HG03175 (cell line): Measurements from ENCODE around the gene VTN.

Experiments used
- ATAC-seq: cut with Tn5 transposase; IDR thresholded peaks from one replicate; pipeline ENCODE4 v1.9.1; 2021; ENCODE audit warnings: mild to moderate bottlenecking, moderate library complexity; ENCODE audit not compliant: unreplicated experiment

The VTN gene, protein sequence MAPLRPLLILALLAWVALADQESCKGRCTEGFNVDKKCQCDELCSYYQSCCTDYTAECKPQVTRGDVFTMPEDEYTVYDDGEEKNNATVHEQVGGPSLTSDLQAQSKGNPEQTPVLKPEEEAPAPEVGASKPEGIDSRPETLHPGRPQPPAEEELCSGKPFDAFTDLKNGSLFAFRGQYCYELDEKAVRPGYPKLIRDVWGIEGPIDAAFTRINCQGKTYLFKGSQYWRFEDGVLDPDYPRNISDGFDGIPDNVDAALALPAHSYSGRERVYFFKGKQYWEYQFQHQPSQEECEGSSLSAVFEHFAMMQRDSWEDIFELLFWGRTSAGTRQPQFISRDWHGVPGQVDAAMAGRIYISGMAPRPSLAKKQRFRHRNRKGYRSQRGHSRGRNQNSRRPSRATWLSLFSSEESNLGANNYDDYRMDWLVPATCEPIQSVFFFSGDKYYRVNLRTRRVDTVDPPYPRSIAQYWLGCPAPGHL

DNA sequence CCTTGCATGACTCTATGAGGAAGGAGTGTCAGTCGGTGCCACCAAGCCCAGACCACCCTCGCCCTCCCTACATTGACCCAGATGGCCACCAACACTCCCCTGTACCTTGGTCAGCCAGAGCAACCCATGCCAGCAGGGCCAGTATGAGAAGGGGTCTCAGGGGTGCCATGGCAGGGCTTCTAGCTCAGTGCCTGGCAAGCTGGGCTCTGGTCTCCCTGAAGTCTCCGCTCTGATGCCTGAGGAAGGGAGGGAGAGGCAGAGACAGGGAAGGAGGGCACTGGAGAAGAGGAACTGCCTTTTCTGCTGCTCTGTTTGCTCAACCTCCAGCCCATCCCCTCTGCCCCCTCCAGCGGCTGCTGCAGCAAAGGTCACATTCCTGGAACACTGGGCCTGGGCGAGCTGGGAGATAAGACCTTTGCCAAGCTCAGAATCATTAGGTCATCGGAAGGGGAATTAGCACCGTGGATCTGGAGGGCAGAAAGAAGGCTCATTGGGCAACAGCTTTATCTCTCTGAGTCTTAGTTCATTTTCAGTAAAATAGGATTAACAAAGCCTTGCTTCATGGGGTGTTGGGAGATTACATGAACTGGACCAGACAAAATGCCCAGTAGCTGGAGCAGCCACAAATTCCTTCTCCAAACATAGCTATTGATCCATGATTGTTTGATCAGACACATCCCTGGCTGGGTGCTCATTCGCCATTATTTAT, at the start of gene VTN:
VTN (minus strand) TSS at position 273 of the 709 bp plus-strand sequence; CDS start at position 169, 104 bp downstream.
- ATAC-seq, result no peak

DNA sequence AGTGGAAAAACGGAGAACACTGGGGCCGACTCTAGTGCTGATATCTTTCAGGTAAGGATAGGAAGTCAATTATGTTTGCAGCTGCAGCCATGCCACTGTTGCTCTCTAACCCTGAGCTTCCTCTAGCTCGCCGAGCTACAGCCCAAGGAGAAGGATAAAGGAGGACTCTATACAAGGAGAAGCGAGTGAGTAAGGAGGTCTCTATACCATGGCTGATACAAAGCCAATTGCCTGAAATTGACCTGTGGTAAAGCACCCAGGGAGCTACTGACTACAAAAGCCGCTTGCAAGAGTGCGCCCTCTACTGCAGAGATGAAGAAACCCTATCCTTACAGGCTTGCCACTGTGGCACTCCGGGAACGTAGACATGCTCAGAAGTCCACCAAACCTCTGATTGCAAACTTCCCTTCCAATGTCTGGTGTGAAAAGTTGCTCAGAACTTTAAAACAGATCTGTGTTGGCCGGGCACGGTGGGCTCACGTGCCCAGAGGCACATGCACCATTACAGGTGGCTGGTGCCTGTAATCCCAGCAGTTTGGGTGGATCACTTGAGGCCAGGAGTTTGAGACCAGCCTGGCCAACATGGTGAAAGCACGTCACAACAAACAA, 46.7 kb upstream of the VTN start:
- peak; percentile 49 for ATAC-seq

DNA sequence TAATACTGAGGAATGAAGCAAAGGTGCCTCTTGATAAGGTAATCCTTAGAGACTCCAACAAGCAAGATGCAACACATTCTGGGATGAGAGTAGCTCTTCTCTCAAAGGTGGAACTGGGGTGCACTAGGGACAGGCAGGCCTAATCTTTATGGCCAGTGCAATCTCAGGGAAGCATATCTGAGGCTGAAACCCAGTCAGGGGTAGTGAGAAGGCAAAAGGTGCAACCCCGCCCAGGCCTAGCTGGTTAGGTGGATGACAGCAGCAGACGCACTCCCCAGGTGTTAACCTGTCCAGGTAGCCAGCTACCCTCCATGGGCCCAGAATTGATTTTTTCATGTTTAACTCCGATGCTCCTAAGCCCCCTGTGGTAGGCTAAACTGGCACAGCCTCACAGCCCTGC, 45.8 kb upstream of the VTN start:
- ATAC-seq, result no peak

DNA sequence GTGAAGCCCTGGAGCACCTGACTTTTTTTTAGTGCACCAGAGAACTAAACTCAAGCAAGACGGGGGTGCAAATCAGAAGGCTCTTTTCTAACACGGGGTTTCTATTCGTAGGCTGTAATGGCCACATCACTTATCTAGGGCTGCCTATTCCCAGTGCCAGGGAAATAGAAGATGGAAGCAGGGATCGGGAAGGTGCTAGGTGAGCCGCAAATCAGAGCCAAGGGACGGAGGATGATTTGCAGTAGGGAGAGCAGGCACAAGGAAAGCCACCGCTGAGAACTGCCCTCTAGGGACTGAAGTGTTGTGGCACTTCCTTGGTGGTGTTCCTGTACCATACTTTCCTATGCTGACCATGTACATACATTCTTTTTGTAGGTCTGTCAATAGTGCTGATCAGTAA, 43.7 kb upstream of the VTN start:
- ATAC-seq, result no peak

DNA sequence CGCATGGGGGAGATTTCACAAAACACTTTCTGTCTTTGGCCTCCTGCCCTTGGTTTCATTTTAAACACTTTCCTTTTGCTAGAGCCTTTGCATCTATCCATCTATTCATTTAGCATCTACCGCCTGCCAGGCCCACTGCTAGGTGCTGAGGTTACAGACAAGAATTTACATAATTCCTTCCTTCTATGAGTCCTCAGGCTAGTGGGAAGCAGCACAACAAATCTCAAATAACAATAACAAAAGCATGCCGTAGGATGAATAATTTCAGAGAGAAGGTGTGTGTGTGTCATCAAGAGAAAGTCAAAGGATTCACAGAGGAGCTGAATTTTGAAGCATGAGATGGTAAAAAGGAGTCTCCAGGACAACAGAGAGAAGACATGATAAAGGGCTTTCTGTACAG, 42.0 kb upstream of the VTN start:
- ATAC-seq, result no peak

DNA sequence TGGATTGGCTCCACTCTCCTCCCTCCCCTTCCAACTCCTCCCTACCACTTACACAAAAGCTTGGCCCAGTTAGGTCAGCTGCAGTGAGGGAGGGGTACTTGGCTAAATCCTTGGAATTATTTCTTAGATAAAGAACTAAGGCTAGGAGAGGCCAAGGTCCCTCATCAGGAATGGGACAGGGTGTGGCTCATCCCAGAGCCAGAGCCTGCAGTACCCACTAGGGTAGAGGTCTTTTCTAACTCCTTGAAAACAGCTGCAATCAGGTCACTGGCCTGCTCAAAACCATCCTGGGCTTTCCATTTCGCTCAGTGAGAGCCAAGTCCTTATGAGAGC, 37.8 kb upstream of the VTN start:
- ATAC-seq, result no peak

DNA sequence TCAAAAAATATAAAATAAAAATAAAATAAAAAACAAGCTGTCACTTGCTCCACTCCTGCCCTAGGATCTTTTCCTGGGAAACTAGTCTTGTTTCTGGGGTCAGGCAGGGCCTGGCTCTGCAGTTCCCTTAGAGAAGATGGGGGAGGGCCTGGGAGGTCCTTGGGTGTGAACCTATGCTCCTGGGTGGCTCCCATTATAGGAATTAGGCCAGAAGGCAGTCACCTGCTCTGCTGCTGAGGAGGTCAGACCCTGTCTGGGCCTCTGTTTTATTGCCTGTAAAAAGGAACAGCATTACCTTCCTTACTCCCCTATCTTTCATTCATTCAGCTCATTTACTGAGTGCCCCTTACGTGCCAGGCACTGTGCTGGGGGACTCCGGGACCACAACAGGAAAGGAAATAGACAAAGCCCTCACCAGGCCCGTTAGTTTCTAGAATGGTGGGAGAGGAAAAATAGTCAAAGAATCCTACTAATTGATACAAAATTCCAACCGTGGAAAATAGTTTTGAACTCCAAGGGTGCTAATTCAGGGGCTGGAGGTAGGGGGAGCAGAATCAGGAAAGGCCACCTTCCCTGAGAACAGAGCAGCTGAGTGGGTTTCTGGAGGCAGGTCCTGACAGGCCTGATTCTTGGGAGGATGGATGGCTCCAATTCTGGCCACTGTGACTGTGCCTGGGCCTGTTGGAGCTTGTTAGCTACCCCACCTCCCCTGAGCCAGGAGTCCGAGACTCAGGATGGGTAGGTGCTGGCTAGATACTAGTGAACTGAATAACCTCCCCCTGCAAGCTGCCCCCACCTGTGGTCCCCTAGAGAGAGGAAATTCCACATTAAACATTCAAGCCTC, 37.2 kb upstream of the VTN start:
- no peak for ATAC-seq

DNA sequence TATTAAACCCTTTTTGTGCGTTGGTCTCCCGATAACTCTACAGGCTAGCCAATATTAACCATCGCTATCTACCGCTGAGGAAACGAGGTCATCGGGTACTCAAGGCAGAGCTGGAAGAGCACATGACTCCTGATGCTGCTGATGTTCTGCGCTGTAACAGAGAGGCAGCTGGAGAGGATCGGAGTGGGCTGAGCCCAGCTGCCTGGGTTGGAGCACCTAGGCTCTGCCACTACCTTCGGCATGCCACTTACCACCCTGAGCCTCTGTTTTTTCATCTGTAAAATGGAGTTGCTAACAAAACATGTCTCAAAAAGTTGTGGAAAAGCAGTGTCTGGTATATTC, 36.3 kb upstream of the VTN start:
- ATAC-seq, result peak; percentile 10

DNA sequence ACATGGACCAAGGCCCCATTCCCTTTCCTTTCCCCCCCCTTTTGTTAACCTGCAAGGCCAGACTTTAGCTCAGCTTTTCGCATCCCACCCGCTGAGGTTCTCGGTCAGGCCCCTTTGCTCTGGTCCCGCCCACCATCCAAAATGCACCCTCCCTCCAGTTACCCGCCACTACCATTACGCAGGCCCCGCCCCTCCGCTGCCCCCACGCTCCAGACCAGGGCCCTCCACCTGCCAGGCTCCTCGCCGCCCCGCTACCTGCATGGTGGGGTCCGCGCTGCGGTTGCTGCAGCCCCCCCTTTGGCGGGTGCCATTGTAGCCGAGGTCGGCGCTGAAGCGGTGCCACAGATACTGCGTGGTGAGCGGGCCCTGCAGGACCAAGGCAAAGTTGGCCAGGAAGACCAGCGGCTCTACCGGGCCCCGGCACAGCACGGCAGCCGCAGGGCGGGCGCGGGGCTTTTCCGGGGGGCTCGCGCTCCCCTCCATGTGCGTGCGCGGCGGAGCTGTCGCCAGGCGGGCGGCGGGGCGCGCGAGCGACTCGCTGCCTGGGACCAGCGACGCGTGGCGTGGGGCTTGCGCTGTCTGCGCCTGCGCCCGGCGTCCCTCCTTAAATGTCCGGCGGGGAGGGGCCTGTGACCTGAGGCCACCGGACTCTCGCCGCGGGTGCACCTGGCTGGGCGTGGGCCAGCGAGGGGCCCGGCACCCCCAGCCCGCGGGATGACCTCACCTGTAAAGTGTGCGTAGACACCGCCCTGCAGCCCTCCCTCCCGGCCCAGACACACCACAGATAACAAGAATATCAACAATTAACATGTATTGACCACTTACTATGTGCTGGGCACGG, 35.7 kb upstream of the VTN start, which contains the start of gene SLC46A1:
SLC46A1 (minus strand) TSS at position 581 of the 841 bp plus-strand sequence; CDS start at position 483, 98 bp downstream.
- peak; percentile 65 for ATAC-seq

DNA sequence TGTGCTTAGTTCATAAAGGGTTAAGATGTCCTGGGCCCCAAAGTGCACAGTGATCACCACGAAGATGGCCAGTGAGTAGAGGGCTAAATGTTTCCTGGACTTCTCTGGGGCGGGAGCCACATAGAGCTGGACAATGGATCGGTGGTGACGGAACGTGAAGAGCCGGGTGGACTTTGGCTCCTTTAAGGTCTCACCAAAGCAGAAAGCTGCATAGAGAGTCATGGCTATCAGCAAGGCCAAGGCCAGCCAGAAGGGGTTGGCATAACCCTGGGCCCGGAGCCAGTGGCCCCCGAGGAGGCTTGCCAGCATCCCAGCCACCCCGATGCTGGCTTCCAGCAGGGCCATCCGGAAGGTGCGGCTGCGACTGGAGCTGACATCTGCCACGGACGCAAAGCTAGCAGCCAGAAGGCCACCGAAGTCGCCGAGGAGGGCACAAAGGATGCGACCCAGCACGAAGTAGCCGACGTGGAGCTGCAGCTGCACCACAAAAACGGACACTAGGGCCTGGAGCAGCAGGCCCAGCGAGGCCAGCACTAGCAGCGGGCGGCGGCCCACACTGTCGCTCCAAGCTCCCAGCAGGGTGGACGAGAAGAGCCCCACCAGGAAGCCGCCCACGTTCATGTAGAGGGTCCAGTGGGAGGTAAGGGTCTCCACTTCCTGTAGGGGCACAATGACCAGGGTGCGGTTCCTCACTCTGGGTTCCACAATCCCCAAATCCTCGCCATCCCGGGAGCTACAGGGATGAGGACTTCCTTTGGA, 34.9 kb upstream of the VTN start:
- ATAC-seq, result no peak

DNA sequence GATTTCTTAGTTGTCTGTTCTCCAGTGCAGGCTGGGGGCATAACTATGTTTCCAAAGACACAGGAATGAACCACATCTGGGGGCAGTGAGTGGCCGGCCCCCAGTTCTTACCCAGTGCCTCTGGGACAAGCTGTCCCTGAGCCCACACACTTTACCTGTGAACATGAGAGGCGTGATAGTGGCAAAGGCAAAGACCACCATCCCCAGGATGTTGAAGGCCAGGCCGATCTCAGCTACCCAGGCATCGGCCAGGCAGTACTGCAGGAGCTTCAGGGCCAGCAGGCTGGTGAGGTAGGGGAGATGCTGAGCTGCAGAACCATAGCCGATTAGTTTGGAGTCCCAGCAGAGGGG, 34.3 kb upstream of the VTN start:
- no peak for ATAC-seq

DNA sequence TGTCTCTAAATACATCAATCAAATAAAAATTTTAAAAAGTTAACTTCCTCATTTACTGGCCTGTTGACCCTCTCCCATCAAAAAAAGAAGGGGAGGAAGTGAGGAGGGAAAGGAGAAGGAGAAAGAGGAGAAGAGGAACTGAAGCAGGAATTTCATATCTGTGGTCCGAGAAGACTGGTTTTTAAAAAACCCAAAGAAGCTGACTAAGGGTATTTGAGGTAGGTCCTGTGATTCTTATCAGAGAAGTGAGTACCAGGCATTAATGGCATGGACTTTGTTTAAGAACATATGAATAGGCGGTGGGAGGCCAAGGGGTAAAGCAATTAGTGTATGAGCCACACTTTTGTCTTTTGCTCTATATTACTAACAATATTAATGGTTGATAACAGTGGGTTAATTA, 33.9 kb upstream of the VTN start:
- no peak for ATAC-seq

DNA sequence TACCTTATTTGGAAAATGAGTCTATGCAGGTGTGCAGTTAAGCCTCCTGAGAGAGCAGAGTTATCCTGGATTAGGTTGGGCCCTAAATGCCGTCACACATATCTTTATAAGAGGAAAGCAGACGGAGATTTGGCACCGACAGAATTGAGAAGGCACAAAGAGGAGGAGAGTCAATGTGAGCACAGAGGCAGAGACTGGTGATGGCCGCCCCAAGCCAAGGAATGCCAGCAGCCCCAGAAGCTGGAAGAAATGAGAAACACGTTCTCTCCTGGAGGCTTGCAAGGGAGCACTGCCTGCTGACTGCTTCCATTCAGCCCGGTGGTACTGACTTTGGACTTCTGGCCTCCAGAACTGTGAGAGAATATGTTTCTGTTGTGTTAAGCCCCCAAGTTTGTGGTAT, 32.7 kb upstream of the VTN start:
- no peak for ATAC-seq

DNA sequence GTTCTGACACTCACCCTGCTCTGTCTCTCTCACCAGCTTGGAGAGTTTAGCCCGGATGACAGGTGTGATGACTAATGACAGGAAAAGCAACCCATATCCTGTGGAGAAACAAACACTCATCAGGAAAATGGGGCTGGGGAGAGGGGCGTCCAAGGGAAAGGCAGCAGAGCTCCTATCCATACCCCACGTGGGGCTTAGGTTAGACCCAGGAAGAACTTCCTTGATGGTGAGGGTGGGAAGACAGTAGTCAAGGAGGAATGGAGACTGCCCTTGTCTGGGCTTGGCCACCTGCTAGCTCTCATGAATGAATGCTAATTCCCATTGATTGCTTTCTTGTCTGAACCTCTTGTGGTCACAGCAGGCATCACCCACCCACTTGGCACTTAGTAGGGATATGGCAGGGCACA, 32.1 kb upstream of the VTN start:
- ATAC-seq, result no peak

DNA sequence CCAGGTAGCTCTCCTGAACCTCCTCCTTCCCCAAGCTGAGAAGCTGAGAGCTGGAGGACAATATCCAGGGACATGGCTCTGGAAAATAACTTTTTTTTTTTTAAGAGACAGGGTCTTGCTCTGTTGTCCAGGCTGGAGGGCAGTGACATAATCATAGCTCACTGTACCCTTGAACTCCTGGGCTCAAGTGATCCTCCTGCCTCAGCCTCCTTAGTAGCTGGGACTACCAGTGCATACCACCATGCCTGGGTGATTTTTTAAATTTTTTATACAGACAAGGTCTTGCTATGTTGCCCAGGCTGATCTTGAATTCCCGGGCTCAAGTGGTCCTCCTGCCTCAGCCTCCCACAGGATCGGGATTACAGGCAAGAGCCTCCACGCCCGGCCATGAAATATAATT, 29.7 kb upstream of the VTN start:
- no peak for ATAC-seq

DNA sequence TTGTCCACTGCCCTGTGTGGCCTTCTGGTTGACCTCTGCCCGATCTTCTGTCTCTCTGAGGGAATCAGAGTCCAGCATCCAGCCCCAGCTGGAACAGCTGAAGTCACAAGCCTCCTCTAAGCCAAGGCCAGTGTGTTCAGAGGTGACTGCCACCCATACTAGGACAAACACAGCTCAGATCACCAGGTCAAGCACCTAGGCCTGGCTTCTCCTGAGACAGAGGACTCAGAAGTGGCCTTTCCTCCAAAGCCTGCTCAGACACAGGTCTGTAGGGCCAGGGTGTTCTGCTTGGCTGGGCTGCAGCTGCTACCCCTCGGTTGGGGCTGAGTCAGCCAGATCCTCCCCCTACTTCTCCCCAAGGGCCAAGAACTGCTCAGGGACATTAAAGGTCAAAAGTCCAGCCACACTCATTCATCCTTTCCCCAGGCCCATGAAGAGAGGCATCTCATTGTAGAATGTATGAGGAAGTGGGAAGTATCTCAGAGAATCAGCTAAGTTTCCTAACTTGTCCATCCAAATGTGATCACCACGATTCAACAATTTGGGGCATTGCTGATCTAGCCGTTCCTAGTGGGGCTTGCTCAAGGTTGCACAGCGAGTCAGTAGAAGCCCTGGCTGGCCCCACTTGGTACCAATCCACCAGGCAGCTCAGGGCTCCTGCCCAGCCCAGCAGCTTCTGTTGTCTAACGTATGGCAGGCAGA, 28.3 kb upstream of the VTN start:
- ATAC-seq, result no peak

DNA sequence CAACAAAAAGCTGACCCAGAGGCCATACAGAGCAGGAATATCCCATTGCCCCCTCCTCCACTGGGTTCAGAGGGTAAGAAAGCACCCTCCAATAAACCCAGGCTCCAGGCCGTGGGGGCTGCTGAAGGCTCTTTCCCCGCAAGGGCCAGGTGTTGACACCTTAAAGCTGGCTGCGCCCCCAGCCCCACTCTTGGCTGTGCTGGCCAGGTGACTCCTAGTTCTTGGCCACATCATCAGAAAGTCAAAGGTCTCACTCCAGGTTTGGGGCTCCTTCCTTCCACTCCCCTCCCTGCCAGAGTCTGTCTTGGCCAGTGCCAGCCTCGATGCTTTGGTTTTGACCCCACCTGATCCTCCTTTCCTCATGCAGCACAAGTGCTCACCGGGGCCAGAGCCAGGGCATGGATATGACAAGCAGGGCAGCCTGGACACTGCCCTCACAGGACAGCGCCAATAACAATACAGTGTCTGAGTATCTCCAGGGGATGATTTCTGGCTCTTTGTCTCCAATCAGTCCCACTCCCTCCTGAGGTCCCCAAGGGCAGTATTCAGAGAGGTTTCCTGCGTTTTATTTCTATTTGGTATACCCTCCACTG, 27.7 kb upstream of the VTN start:
- no peak for ATAC-seq

DNA sequence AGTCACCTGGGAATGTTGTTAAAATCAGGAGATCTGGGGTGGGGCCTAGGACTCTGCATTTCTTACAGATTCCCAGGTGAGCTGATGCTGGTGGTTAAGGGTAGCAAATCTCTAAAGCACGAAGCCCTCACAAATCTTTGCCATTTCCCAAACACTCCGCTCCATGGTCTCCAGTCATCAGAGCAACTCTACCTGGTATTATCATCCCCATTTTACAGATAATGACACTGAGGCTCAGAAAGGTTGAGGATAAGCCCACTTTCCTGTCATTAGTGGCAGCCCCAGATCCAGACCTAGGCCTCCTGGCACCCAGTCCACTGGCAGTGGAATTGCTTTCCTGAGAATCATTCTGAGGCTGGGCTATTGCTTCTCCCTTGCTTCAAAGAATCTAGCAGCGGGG, 27.2 kb upstream of the VTN start:
- no peak for ATAC-seq
